Measurements from ENCODE around the gene APOLD1. TPM values are rescaled to one million over a fixed set of nuclear protein-coding genes. Genes with fewer than 3 reads are reported as not detected.

The APOLD1 gene, protein sequence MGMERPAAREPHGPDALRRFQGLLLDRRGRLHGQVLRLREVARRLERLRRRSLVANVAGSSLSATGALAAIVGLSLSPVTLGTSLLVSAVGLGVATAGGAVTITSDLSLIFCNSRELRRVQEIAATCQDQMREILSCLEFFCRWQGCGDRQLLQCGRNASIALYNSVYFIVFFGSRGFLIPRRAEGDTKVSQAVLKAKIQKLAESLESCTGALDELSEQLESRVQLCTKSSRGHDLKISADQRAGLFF
- total RNA-seq = 1 to 10 TPM; 2.9 to 5.1 TPM
- 1 to 10 TPM; 1.4 to 2.2 TPM for polyA plus RNA-seq

- H3K27ac ChIP-seq (ENCODE audit: low read depth in 1 of 2, low read length in 2 of 2) = peak within 1 kb of the TSS; percentile 89 to 90
- H3K4me1 ChIP-seq (ENCODE audit: control insufficient read depth in 4 of 4, insufficient read depth in 4 of 4, low read length in 3 of 4) = peaks cover 0 to 23% (median 16%) of the 10 kb centered on the region in 4 donors
- no peaks in the 10 kb centered on the region for H3K36me3 ChIP-seq (ENCODE audit: control insufficient read depth in 4 of 4, insufficient read depth in 3 of 4, low read depth in 1 of 4, low read length in 3 of 4)
- H3K9me3 ChIP-seq (ENCODE audit: control insufficient read depth in 4 of 4, low read length in 3 of 4) = no peaks in the 10 kb centered on the region
- H3K27me3 ChIP-seq (ENCODE audit: control insufficient read depth in 4 of 4, insufficient read depth in 4 of 4, low read length in 3 of 4) = no peaks in the 10 kb centered on the region
- WGBS = 80% methylated on average over 14 of the region's 14 CpGs
- H3K9ac ChIP-seq (ENCODE audit: low read depth in 1 of 2, low read length in 2 of 2) = peak within 1 kb of the TSS; percentile 72 to 83
- DNase-seq (ENCODE audit: low spot score) = no peak
- TF ChIP-seq SP1 (IDR thresholded peaks at IDR 0.05) = peak; percentile 93
- TF ChIP-seq CTCF (IDR thresholded peaks at IDR 0.05; ENCODE audit: low read depth, low read length, missing input control) = no peak
- TF ChIP-seq NR2F2 (IDR thresholded peaks at IDR 0.05) = peak; percentile 82
- TF ChIP-seq FOXA1 (IDR thresholded peaks at IDR 0.05) = no peak
- peak; percentile 68 for TF ChIP-seq TAF1 (conservative IDR thresholded peaks at IDR 0.05)
- peak in 1 of 2 donors; percentile 61 for TF ChIP-seq JUND (IDR thresholded peaks at IDR 0.05)
- no peak for TF ChIP-seq HNF4G (IDR thresholded peaks at IDR 0.05)
- peak; percentile 16 to 49 for TF ChIP-seq GABPA (IDR thresholded peaks at IDR 0.05 in 1 of 2, conservative IDR thresholded peaks at IDR 0.05 in 1 of 2)
- no peak for TF ChIP-seq EGR1 (IDR thresholded peaks at IDR 0.05; ENCODE audit: low read depth in 2 of 2)
- no peak for TF ChIP-seq FOXA2 (IDR thresholded peaks at IDR 0.05)
- TF ChIP-seq RXRA (IDR thresholded peaks at IDR 0.05) = peak; percentile 4 to 47
- TF ChIP-seq YY1 (IDR thresholded peaks at IDR 0.05) = peak; percentile 58
- no peak for TF ChIP-seq REST (IDR thresholded peaks at IDR 0.05)
- no peak for TF ChIP-seq HNF4A (conservative IDR thresholded peaks at IDR 0.05)
- TF ChIP-seq RAD21 (IDR thresholded peaks at IDR 0.05) = no peak
- no peak for TF ChIP-seq MAX (IDR thresholded peaks at IDR 0.05)
- TF ChIP-seq, protein P1, sequence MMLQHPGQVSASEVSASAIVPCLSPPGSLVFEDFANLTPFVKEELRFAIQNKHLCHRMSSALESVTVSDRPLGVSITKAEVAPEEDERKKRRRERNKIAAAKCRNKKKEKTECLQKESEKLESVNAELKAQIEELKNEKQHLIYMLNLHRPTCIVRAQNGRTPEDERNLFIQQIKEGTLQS (IDR thresholded peaks at IDR 0.05) = no peak
- TF ChIP-seq, protein P2, sequence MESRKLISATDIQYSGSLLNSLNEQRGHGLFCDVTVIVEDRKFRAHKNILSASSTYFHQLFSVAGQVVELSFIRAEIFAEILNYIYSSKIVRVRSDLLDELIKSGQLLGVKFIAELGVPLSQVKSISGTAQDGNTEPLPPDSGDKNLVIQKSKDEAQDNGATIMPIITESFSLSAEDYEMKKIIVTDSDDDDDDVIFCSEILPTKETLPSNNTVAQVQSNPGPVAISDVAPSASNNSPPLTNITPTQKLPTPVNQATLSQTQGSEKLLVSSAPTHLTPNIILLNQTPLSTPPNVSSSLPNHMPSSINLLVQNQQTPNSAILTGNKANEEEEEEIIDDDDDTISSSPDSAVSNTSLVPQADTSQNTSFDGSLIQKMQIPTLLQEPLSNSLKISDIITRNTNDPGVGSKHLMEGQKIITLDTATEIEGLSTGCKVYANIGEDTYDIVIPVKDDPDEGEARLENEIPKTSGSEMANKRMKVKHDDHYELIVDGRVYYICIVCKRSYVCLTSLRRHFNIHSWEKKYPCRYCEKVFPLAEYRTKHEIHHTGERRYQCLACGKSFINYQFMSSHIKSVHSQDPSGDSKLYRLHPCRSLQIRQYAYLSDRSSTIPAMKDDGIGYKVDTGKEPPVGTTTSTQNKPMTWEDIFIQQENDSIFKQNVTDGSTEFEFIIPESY (IDR thresholded peaks at IDR 0.05) = no peak
- peak within 1 kb of the TSS; percentile 66 to 76 (median 71) for H3K4me3 ChIP-seq (ENCODE audit: low read depth in 1 of 3, low read length in 3 of 3)
Measured at GRCh38 chr12:12784911-12785814, at the start of gene APOLD1. Gene APOLD1, plus strand, starts transcription at chr12:12785659. Its CDS starts 33 bp downstream, at chr12:12785692.

Data from liver (tissue), 9 donors.